HG02763 (cell line): ENCODE data around the gene TEX44.
"Not testable (repeated sequence)": the region's sequence is repeated elsewhere in the genome, so short reads cannot be mapped to it uniquely, and the experiment has no call there.

Source experiments
- ATAC-seq: cut with Tn5 transposase; IDR thresholded peaks from one replicate; pipeline ENCODE4 v1.9.1; 2021; ENCODE audit warnings: mild to moderate bottlenecking, moderate library complexity; ENCODE audit not compliant: unreplicated experiment

Gene TEX44

GRCh38 chr2:231570915-231571314 is 21.7 kb upstream of the TEX44 start:
- ATAC-seq = not testable (repeated sequence)

DNA sequence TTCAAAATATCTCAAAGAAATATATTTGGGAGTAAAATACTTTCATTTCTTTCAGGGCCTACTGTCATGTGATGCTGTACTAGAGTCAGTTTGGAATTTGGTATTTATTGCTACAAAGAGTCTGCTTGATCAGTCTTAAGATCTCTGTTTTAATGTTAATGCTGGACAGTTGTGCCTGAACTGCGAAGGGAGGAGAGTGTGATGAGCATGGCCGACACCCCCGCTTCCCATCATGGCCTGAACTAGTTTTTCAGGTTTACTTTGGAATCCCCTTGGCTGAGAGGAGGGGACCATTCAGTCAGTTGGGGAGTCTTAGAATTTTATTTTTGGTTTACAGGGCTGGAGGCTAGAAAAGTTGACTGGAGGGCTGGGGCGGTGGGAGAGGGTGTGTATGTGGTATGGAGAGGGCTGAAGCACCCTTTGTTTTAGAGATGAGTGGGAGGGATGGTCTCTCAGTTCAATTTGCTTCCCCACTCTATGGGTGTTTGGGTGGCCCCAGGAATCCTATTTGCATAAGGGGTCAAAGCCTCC is 20.9 kb upstream of the TEX44 start:
- ATAC-seq = no peak

GRCh38 chr2:231573096-231573495 is 19.6 kb upstream of the TEX44 start:
- ATAC-seq = no peak

- no peak for ATAC-seq
Observed at GRCh38 chr2:231573698-231574421, 18.8 kb upstream of the TEX44 start.

GRCh38 chr2:231575612-231576256 is 16.9 kb upstream of the TEX44 start:
- ATAC-seq = no peak

DNA sequence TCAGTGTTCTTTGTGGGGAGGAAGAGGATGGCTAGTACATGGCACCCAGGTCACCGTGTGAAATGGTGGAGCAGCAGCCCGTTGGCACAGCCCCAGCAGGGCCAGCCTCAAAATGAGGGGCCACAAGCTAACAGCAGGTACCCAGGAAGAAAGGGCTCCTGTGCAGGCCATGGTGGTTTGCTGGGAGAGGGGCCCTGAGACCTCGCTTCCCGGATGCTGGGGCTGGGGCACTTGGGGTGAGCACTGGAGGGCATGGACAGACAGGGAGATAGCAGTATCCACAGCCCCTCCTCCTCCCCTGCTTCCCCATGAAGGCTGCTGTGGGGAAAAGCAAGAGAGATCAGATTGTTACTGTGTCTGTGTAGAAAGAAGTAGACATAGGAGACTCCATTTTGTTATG is 16.2 kb upstream of the TEX44 start:
- ATAC-seq = no peak

DNA sequence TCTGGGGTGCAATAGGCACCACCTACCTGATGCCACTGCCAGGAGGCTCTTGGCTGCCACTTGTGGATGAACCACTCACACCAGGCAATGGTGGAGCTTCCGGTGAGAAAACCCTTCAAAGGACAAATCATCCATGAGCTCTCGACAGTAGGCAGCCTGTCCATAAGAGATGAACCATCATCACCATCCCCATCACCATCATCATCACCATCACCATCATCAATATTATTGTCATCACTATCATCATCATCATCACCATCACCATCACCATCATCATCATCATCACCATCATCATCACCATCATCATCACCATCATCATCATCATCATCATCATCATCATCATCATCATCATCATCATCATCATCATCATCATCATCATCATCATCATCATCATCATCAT is 14.0 kb upstream of the TEX44 start:
- ATAC-seq = not testable (repeated sequence)

DNA sequence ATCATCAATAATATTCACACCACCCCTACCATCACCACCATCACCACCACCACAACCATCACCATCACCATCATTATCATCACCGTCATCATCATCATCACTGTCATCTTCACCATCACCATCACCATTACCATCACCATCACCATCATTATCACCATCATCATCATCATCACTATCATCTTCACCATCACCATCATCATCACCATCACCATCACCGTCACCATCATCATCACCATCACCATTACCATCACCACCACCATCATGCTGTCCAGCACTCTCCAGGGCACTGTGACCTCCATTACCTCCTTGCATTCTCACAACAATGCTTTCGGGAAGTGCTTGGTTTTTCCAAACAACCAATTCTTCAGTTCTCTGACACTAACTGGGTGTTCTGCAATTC is 13.1 kb upstream of the TEX44 start:
- no peak for ATAC-seq

DNA sequence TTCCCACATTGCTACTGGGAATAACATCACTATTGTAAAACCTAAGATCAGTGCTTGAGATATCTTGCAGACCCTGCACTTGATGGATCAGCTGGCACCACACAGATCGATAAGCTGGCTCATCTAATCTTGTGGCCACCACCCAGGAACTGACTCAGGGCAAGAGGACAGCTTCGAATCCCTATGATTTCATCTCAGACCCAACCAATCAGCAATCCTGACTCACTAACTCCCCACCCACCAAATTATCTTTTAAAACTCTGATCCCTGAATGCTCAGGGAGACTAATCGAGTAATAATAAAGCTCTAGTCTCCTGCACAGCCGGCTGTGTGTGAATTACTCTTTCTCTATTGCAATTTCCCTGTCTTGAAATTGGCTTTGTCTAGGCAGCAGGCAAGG is 11.3 kb upstream of the TEX44 start:
- ATAC-seq = no peak

DNA sequence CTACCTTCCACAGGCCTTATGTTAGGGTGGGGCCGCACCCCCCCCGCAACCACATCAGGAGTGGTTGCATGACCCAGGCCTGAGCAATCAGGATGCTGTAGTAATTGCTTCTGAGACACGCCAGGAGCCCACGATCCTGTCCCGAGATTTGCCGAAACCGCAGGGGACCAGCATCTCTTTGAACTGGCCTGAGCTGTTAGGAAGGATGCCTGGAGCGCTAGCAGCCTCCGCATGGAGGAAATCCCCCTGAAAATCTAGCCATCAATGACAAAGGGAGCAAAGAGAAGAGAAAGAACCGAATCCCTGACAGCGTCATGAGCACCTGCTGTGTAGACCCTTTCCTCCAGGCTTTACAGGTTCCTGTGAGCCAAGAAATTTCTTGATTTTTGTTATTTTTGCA is 8.7 kb upstream of the TEX44 start:
- ATAC-seq = no peak

DNA sequence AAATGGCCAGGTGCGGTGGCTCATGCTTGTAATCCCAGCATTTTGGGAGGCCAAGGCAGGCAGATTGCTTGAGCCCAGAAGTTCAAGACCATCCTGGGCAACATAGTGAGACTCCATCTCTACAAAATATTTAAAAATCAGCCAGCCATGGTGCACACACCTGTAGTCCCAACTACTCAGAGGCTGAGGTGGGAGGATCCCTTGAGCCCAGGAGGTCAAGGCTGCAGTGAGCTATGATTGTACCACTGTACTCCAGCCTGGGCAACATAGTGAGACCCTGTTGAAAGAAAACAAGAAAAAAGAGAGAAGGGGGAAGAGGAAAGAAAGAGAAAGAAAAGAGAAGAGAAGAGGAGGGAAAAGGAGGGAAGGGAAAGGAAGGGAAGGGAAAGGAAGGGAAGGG is 4.9 kb upstream of the TEX44 start:
- ATAC-seq = not testable (repeated sequence)

DNA sequence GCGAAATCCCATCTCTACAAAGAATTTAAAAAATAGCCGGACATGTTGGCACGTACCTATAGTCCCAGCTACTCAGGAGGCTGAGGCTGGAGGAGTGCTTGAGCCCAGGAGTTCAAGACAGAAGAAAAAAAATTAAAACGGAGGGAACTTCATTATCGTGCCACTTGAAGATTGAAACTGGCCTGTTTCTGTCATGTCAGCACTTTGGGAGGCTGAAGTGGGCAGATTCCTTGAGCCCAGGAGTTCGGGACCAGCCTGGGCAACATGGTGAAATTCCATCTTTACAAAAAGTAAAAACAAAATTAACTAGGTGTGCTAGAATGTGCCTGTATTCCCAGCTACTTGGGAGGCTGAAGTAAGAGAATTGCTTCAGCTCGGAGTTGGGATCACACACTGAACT is 3.0 kb upstream of the TEX44 start:
- ATAC-seq = no peak

- ATAC-seq = no peak
Observed at GRCh38 chr2:231590614-231591013, 2.0 kb upstream of the TEX44 start.

- ATAC-seq = no peak
Observed at GRCh38 chr2:231593666-231594065, 1.0 kb downstream of the TEX44 start.

- ATAC-seq = peak; percentile 71
Observed at GRCh38 chr2:231597014-231597611, 4.4 kb downstream of the TEX44 start.

DNA sequence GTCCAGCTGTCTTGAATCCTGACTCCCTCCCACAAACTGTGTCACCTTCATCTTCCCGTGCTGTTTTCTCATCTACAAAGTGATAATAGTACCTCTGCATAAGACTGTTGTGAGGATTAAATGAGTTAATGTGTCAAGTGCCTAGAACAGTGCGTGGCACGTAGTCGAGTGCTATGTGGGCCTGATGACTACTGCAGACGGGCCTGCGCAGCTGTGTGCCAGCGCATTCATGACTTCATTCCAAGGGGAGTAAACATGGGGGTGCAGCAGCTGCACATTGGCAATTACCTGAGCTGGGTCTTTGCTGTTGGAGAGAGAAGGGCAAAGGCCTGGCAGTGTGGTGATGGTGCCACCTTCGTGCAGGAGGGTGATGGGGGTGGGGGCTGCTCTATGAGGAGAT is 5.0 kb downstream of the TEX44 start:
- no peak for ATAC-seq

DNA sequence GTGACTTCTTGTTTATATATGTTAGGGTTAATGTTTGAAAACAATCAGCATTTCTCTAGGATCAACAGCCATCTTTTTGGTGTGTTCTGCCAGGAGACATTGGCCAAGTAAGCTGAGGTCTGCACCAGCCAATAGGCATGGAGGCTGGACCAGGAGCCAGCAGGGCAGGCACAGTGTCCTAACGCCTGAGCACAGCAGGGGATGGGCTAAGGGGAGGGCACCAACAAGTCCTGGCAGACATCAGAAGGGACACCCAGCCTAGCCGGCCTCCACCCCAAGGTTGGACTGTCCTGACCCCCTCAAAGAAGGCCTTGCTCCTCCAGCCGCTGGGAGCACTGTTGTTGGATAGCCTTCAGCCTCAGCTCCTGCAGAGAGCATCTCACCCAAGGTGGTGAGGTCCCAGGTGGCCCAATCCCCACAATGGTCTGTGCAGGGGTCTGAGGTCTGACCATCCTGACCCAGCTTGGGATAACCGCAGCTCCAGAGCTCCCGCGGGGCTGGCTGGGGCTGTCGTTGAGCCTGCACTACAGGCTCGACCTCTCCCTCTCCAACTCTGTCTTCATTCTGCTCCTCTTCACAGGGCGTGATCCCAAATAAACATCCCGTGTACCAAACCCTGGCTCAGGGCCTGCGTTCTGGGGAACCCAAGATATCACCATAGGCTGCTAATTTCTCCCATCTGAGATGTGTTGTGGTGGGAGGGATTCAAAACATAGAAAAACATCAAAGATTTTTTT is 8.1 kb downstream of the TEX44 start:
- ATAC-seq = no peak

- ATAC-seq = no peak
Observed at GRCh38 chr2:231601356-231602229, 8.9 kb downstream of the TEX44 start.

DNA sequence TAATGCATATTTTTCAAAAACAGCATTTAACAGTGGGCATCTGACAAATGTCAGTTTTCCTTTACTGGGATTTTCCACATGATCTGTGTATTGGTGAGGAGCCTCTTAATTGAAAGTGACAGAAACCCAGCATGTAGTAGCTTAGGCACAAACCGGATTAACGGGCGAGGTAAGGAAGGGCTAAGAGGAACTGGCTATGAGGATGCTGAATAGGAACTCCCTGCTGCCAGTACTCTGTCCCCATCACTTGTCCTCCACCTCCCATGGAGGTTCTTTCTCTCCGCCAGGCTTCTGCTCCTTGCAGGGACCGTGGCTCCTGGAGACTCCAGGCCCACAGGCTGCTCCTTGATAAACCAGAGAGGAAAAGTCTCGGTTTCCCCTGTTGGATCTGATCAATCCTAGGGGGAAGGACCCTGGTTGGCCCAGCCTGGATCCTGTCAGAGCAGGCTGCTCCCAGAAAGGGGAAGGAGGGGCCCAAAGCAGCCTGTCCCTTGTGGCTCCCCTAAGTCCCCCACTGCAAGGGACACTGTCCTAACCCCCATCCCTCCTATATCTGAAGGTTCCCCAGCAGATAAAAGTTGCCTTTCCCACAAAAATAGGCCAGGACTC is 10.3 kb downstream of the TEX44 start:
- no peak for ATAC-seq

DNA sequence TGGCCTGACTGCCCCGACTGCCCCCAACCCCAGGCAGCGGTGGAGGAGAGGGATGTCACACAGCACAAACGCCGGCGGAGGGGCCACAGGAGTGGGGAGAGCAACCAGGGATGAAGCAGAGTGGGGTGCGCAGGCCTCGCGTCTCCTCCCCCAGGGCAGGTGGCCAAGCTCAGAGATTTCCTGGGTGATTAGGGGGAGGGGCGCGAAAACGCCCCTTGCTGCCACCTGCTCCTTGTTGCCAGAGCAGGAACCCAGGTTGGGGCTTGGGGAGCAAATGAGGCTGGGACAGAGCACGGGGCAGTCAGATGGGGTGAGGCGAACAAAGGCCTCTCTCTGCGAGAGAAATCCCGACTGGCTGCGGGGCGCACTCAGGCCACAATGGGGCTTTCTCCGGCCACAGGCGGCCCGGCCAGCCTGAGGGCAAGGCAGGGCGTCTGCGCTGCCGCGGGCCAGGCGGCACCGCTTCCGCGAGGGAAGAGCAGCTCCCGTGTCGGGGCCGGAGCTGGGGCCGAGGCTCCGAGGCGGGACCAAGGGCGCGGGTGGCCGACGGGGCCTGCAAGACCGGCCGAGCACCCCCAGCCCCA is 11.5 kb downstream of the TEX44 start:
- ATAC-seq = peak; percentile 33
